Measurements from ENCODE around the gene ABCG8.

Gene ABCG8

DNA sequence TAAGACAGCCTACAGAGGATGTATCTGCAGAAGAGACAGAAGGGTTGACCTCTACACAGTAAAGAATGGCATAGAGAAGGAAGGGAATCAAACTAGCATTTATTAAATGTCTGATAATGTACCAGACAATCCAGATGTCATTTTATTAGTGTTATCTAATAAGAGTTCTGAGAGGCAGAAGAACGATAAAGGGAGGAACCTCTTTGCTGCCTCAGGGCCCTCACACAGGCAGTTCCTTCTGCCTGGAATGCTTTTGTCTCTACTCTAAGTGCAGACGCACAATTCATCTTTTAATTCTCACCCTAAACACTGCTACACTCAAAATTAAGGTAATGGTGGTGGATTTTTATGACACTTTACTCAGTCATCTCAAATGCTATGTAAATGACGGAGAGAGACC, 92.5 kb downstream of the ABCG8 start:
- DNase-seq (ENCODE audit: insufficient read length, low spot score) (no peak), FAIRE-seq (no peak)

More for the DNA sequence above, 92.5 kb downstream of the ABCG8 start:
- no peak for TF ChIP-seq PAX5 (IDR thresholded peaks at IDR 0.05; ENCODE audit: insufficient read depth, low read length, severe bottlenecking)
- no peak for TF ChIP-seq POLR2A (IDR thresholded peaks at IDR 0.05; ENCODE audit: low read depth, low read length)
- no peak for TF ChIP-seq SPI1 (IDR thresholded peaks at IDR 0.05; ENCODE audit: low read depth, low read length)
